ENCODE data around the gene CDX1.

- no peak for TF ChIP-seq YY1 (IDR thresholded peaks at IDR 0.05; ENCODE audit: insufficient read depth, insufficient read length)
- TF ChIP-seq ZNF274 (IDR thresholded peaks at IDR 0.05; ENCODE audit: low read depth, low read length): no peak
- no peak for TF ChIP-seq SUZ12 (IDR thresholded peaks at IDR 0.05; ENCODE audit: extremely low read depth, insufficient read depth, insufficient read length)
These were observed 51.5 kb downstream of the CDX1 start for GRCh38 chr5:150217873-150218692.

Data from NT2/D1 (cell line).